HT-29 (cell line): Measurements from ENCODE around the gene ZP2. TPM values are rescaled to one million over a fixed set of nuclear protein-coding genes. Genes with fewer than 3 reads are reported as not detected.
"Not testable (repeated sequence)": the region's sequence is repeated elsewhere in the genome, so short reads cannot be mapped to it uniquely, and the experiment has no call there.

Experiments
- DNase-seq: peaks from one replicate; pipeline ENCODE4 v3.0.0-alpha.2; 2015; ENCODE audit warnings: low spot score
- total RNA-seq: library from RNA; depleted of rRNA; stranded (reverse); fragments of >200 nt; shearing (Covaris generic); gene quantifications from 2 replicates; pipeline ENCODE4 v1.2.3, GENCODE V29; 2014

Gene ZP2
- total RNA-seq, 1 experiment from 2014 or later = not detected

GRCh38 chr16:21175397-21175796 is 36.0 kb downstream of the ZP2 start:
- DNase-seq = no peak

- no peak for DNase-seq
These were observed 38.7 kb downstream of the ZP2 start for GRCh38 chr16:21172650-21173049.

- not testable (repeated sequence) for DNase-seq
These were observed 41.3 kb downstream of the ZP2 start for GRCh38 chr16:21170116-21170515.

- no peak for DNase-seq
These were observed 42.0 kb downstream of the ZP2 start for GRCh38 chr16:21169249-21169981.

GRCh38 chr16:21167929-21168602 is 43.3 kb downstream of the ZP2 start:
- no peak for DNase-seq

- no peak for DNase-seq
These were observed 44.0 kb downstream of the ZP2 start for GRCh38 chr16:21167360-21167759.

- DNase-seq = no peak
These were observed 44.8 kb downstream of the ZP2 start for GRCh38 chr16:21166561-21166961.

- DNase-seq = no peak
These were observed 46.7 kb downstream of the ZP2 start for GRCh38 chr16:21164521-21165168.

- DNase-seq = no peak
These were observed 47.8 kb downstream of the ZP2 start for GRCh38 chr16:21163576-21163975.

GRCh38 chr16:21162661-21163151 is 48.7 kb downstream of the ZP2 start:
- DNase-seq = peak; percentile 21

- DNase-seq = no peak
These were observed 50.2 kb downstream of the ZP2 start for GRCh38 chr16:21161211-21161610.

- no peak for DNase-seq
These were observed 51.1 kb downstream of the ZP2 start for GRCh38 chr16:21160276-21160675.

GRCh38 chr16:21159281-21159951 is 52.0 kb downstream of the ZP2 start:
- DNase-seq = peak; percentile 86

GRCh38 chr16:21158208-21159110 is 52.9 kb downstream of the ZP2 start, which contains the start of gene LDAF1:
Gene LDAF1 (plus strand): TSS chr16:21158674. CDS start chr16:21161183, 2,509 bp downstream.
- peak; percentile 84 for DNase-seq

GRCh38 chr16:21157632-21158031 is 53.7 kb downstream of the ZP2 start:
- no peak for DNase-seq

- peak; percentile 86 for DNase-seq
These were observed 54.5 kb downstream of the ZP2 start for GRCh38 chr16:21156767-21157467.

- not testable (repeated sequence) for DNase-seq
These were observed 55.4 kb downstream of the ZP2 start for GRCh38 chr16:21156011-21156410.

- not testable (repeated sequence) for DNase-seq
These were observed 58.1 kb downstream of the ZP2 start for GRCh38 chr16:21153124-21153729.
